ENCODE data around the gene UVRAG. TPM values are rescaled to one million over a fixed set of nuclear protein-coding genes. Genes with fewer than 3 reads are reported as not detected.

The UVRAG gene
- total and polyA plus RNA-seq, 4 experiments from 2014 or later: 11.2 to 32.2 (median 21.3) TPM

- Histone ChIP-seq H3K4me3 (ENCODE audit: low read length in 2 of 2) (no peak overlapping the region), H3K27ac (ENCODE audit: low read depth, low read length) (no peak overlapping the region), H3K9me3 (ENCODE audit: control insufficient read depth in 1 of 2, low read length in 2 of 2) (no peaks in the 10 kb centered on the region), H3K36me3 (ENCODE audit: insufficient read depth, low read length) (no peaks in the 10 kb centered on the region), H3K4me1 (ENCODE audit: insufficient read depth, low read length) (no peaks in the 10 kb centered on the region), H3K27me3 (ENCODE audit: insufficient read depth, low read length) (no peaks in the 10 kb centered on the region)
- intact Hi-C loops (cut with micrococcal nuclease): loop anchor here (10.0 kb wide), 1 partner anchor 786 kb away; no protein-coding TSS in a partner anchor
- Mint-ChIP-seq H3K9me3 (no peaks in the 10 kb centered on the region), H3K27ac (no peak overlapping the region), H3K4me3 (no peak overlapping the region), H3K4me1 (peaks cover 0 to 6% (median 3%) of the 10 kb centered on the region in 4 donors), H3K27me3 (no peaks in the 10 kb centered on the region), H3K36me3 (peaks cover 3 to 5% of the 10 kb centered on the region in 2 donors)
- no peak for DNase-seq
- ChIA-PET POLR2A (ENCODE audit: partially characterized antibody) (no interaction called here), CTCF (ENCODE audit: partially characterized antibody) (interaction anchor here (0.9 to 6.9 kb wide), 5 partner anchors 10 to 420 kb away, joined by 3 to 105 read pairs (median 32); no protein-coding TSS in a partner anchor)
These were observed 83.9 kb downstream of the UVRAG start for GRCh38 chr11:75898871-75899270.

- POLR2A ChIA-PET (ENCODE audit: partially characterized antibody): no interaction called here
- H3K27me3 ChIP-seq (ENCODE audit: insufficient read depth, low read length): no peaks in the 10 kb centered on the region
- DNase-seq: no peak
- no peaks in the 10 kb centered on the region for H3K4me1 ChIP-seq (ENCODE audit: insufficient read depth, low read length)
- CTCF ChIA-PET (ENCODE audit: partially characterized antibody): interaction anchor here (1.1 to 6.9 kb wide), 3 partner anchors 251 to 253 kb away, joined by 3 to 105 read pairs (median 9); no protein-coding TSS in a partner anchor
- intact Hi-C loops (cut with micrococcal nuclease): loop anchor here (10.0 kb wide), 1 partner anchor 785 kb away; no protein-coding TSS in a partner anchor
- no peaks in the 10 kb centered on the region for H3K9me3 ChIP-seq (ENCODE audit: control insufficient read depth in 1 of 2, low read length in 2 of 2)
- Mint-ChIP-seq H3K36me3 (peaks cover 0 to 5% of the 10 kb centered on the region in 2 donors), H3K4me1 (peaks cover 0 to 6% (median 3%) of the 10 kb centered on the region in 4 donors), H3K27me3 (no peaks in the 10 kb centered on the region), H3K9me3 (no peaks in the 10 kb centered on the region), H3K27ac (no peak overlapping the region), H3K4me3 (no peak overlapping the region)
- H3K27ac ChIP-seq (ENCODE audit: low read depth, low read length): no peak overlapping the region
- H3K4me3 ChIP-seq (ENCODE audit: low read length in 2 of 2): no peak overlapping the region
- H3K36me3 ChIP-seq (ENCODE audit: insufficient read depth, low read length): no peaks in the 10 kb centered on the region
These were observed 84.8 kb downstream of the UVRAG start for GRCh38 chr11:75899806-75900205.

- H3K36me3 ChIP-seq (ENCODE audit: insufficient read depth, low read length): no peaks in the 10 kb centered on the region
- no peaks in the 10 kb centered on the region for H3K4me1 ChIP-seq (ENCODE audit: insufficient read depth, low read length)
- H3K27ac ChIP-seq (ENCODE audit: low read depth, low read length): no peak overlapping the region
- H3K9me3 Mint-ChIP-seq: no peaks in the 10 kb centered on the region
- no peak overlapping the region for H3K4me3 ChIP-seq (ENCODE audit: low read length in 2 of 2)
- POLR2A ChIA-PET (ENCODE audit: partially characterized antibody): no interaction called here
- CTCF ChIA-PET (ENCODE audit: partially characterized antibody): interaction anchor here (0.7 to 1.6 kb wide), 3 partner anchors 251 to 418 kb away, joined by 3 to 9 read pairs (median 4); no protein-coding TSS in a partner anchor
- H3K4me3 Mint-ChIP-seq: no peak overlapping the region
- H3K27me3 Mint-ChIP-seq: no peaks in the 10 kb centered on the region
- no peak overlapping the region for H3K27ac Mint-ChIP-seq
- peaks cover 0 to 9% of the 10 kb centered on the region in 2 donors for H3K36me3 Mint-ChIP-seq
- peaks cover 0 to 6% (median 3%) of the 10 kb centered on the region in 4 donors for H3K4me1 Mint-ChIP-seq
- H3K9me3 ChIP-seq (ENCODE audit: control insufficient read depth in 1 of 2, low read length in 2 of 2): no peaks in the 10 kb centered on the region
- H3K27me3 ChIP-seq (ENCODE audit: insufficient read depth, low read length): no peaks in the 10 kb centered on the region
- no peak for DNase-seq
- intact Hi-C loops (cut with micrococcal nuclease): no loop called here
These were observed 85.8 kb downstream of the UVRAG start for GRCh38 chr11:75900848-75901247.

- intact Hi-C loops (cut with micrococcal nuclease): no loop called here
- CTCF ChIA-PET (ENCODE audit: partially characterized antibody): interaction anchor here (0.7 to 2.3 kb wide), 4 partner anchors 9 to 305 kb away, joined by 3 to 11 read pairs (median 6); no protein-coding TSS in a partner anchor
- peaks cover 0 to 8% (median 6%) of the 10 kb centered on the region in 4 donors for H3K4me1 Mint-ChIP-seq
These were observed 87.6 kb downstream of the UVRAG start for GRCh38 chr11:75902631-75903030.

GRCh38 chr11:75903276-75903675 is 88.3 kb downstream of the UVRAG start:
- Mint-ChIP-seq H3K4me1 (peaks cover 3 to 14% (median 10%) of the 10 kb centered on the region in 4 donors), H3K27ac (no peak overlapping the region), H3K9me3 (no peaks in the 10 kb centered on the region), H3K36me3 (peaks cover 0 to 7% of the 10 kb centered on the region in 2 donors), H3K27me3 (no peaks in the 10 kb centered on the region), H3K4me3 (no peak overlapping the region)
- H3K27ac ChIP-seq (ENCODE audit: low read depth, low read length): no peak overlapping the region
- H3K4me1 ChIP-seq (ENCODE audit: insufficient read depth, low read length): no peaks in the 10 kb centered on the region
- DNase-seq: no peak
- H3K9me3 ChIP-seq (ENCODE audit: control insufficient read depth in 1 of 2, low read length in 2 of 2): no peaks in the 10 kb centered on the region
- no peak overlapping the region for H3K4me3 ChIP-seq (ENCODE audit: low read length in 2 of 2)
- ChIA-PET POLR2A (ENCODE audit: partially characterized antibody) (no interaction called here), CTCF (ENCODE audit: partially characterized antibody) (interaction anchor here (1.2 to 2.3 kb wide), 2 partner anchors 10 to 249 kb away, joined by 5 to 11 read pairs; no protein-coding TSS in a partner anchor)
- no peaks in the 10 kb centered on the region for H3K27me3 ChIP-seq (ENCODE audit: insufficient read depth, low read length)
- no peaks in the 10 kb centered on the region for H3K36me3 ChIP-seq (ENCODE audit: insufficient read depth, low read length)
- intact Hi-C loops (cut with micrococcal nuclease): no loop called here

More at GRCh38 chr11:75902631-75903030, 87.6 kb downstream of the UVRAG start:
- Histone ChIP-seq H3K27me3 (ENCODE audit: insufficient read depth, low read length) (no peaks in the 10 kb centered on the region), H3K36me3 (ENCODE audit: insufficient read depth, low read length) (no peaks in the 10 kb centered on the region), H3K27ac (ENCODE audit: low read depth, low read length) (no peak overlapping the region), H3K4me3 (ENCODE audit: low read length in 2 of 2) (no peak overlapping the region), H3K9me3 (ENCODE audit: control insufficient read depth in 1 of 2, low read length in 2 of 2) (no peaks in the 10 kb centered on the region), H3K4me1 (ENCODE audit: insufficient read depth, low read length) (no peaks in the 10 kb centered on the region)
- Mint-ChIP-seq H3K36me3 (peaks cover 0 to 9% of the 10 kb centered on the region in 2 donors), H3K27me3 (no peaks in the 10 kb centered on the region), H3K27ac (no peak overlapping the region), H3K4me3 (no peak overlapping the region), H3K9me3 (no peaks in the 10 kb centered on the region)
- POLR2A ChIA-PET (ENCODE audit: partially characterized antibody): no interaction called here
- DNase-seq: no peak

GRCh38 chr11:75905434-75905833 is 90.4 kb downstream of the UVRAG start:
- no peaks in the 10 kb centered on the region for H3K27me3 Mint-ChIP-seq
- ChIA-PET CTCF (ENCODE audit: partially characterized antibody) (interaction anchor here (0.9 kb wide), 1 partner anchor 303 kb away, joined by 3 read pairs; no protein-coding TSS in a partner anchor), POLR2A (ENCODE audit: partially characterized antibody) (no interaction called here)
- Histone ChIP-seq H3K36me3 (ENCODE audit: insufficient read depth, low read length) (no peaks in the 10 kb centered on the region), H3K4me1 (ENCODE audit: insufficient read depth, low read length) (no peaks in the 10 kb centered on the region), H3K27ac (ENCODE audit: low read depth, low read length) (no peak overlapping the region), H3K4me3 (ENCODE audit: low read length in 2 of 2) (no peak overlapping the region), H3K27me3 (ENCODE audit: insufficient read depth, low read length) (no peaks in the 10 kb centered on the region), H3K9me3 (ENCODE audit: control insufficient read depth in 1 of 2, low read length in 2 of 2) (no peaks in the 10 kb centered on the region)
- no peak for DNase-seq
- intact Hi-C loops (cut with micrococcal nuclease): no loop called here
- H3K27ac Mint-ChIP-seq: no peak overlapping the region
- no peaks in the 10 kb centered on the region for H3K9me3 Mint-ChIP-seq
- H3K4me1 Mint-ChIP-seq: peaks cover 9 to 20% (median 15%) of the 10 kb centered on the region in 4 donors
- no peak overlapping the region for H3K4me3 Mint-ChIP-seq
- H3K36me3 Mint-ChIP-seq: peaks cover 0 to 4% of the 10 kb centered on the region in 2 donors

- Mint-ChIP-seq H3K27ac (no peak overlapping the region), H3K4me1 (peaks cover 9 to 19% (median 14%) of the 10 kb centered on the region in 4 donors), H3K36me3 (peaks cover 13 to 22% of the 10 kb centered on the region in 2 donors), H3K4me3 (peak overlapping the region in 1 of 8 donors; percentile 7), H3K9me3 (no peaks in the 10 kb centered on the region), H3K27me3 (no peaks in the 10 kb centered on the region)
- no peaks in the 10 kb centered on the region for H3K27me3 ChIP-seq (ENCODE audit: insufficient read depth, low read length)
- no peaks in the 10 kb centered on the region for H3K4me1 ChIP-seq (ENCODE audit: insufficient read depth, low read length)
- POLR2A ChIA-PET (ENCODE audit: partially characterized antibody): no interaction called here
- intact Hi-C loops (cut with micrococcal nuclease): no loop called here
- no peak overlapping the region for H3K4me3 ChIP-seq (ENCODE audit: low read length in 2 of 2)
- H3K36me3 ChIP-seq (ENCODE audit: insufficient read depth, low read length): peaks cover 11% of the 10 kb centered on the region
- CTCF ChIA-PET (ENCODE audit: partially characterized antibody): interaction anchor here (2.7 kb wide), 1 partner anchor 10 kb away, joined by 9 read pairs; no protein-coding TSS in a partner anchor
- no peak overlapping the region for H3K27ac ChIP-seq (ENCODE audit: low read depth, low read length)
- no peak for DNase-seq
- no peaks in the 10 kb centered on the region for H3K9me3 ChIP-seq (ENCODE audit: control insufficient read depth in 1 of 2, low read length in 2 of 2)
These were observed 93.0 kb downstream of the UVRAG start for GRCh38 chr11:75907906-75908527.

All from CD4-positive, alpha-beta memory T cell (primary cell).